GM18526 (cell line): Measurements from ENCODE around the gene ADAD2.

Experiments used
- POLR2A ChIP-seq: IDR thresholded peaks from 3 replicates; pipeline ENCODE4 v1.6.1; 2011; ENCODE audit not compliant: insufficient read length; ENCODE audit errors: extremely low read depth

The ADAD2 gene

DNA sequence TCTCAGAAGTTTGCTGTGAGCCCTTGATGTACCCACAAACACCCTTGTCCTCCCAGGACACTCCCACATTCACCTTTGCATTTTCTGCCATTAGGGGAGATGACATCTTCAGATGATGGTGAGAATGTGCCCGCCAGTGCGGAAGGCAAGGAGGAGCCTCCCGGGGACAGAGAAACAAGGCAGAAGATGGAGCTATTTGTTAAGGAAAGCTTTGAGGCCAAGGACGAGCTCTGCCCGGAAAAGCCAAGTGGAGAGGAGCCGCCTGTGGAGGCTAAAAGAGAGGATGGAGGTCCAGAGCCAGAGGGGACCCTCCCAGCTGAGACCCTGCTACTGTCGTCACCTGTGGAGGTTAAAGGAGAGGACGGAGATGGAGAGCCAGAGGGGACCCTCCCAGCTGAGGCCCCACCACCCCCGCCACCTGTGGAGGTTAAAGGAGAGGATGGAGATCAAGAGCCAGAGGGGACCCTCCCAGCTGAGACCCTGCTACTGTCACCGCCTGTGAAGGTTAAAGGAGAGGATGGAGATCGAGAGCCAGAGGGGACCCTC lies 21.1 kb upstream of the ADAD2 start:
- TF ChIP-seq POLR2A: no peak

DNA sequence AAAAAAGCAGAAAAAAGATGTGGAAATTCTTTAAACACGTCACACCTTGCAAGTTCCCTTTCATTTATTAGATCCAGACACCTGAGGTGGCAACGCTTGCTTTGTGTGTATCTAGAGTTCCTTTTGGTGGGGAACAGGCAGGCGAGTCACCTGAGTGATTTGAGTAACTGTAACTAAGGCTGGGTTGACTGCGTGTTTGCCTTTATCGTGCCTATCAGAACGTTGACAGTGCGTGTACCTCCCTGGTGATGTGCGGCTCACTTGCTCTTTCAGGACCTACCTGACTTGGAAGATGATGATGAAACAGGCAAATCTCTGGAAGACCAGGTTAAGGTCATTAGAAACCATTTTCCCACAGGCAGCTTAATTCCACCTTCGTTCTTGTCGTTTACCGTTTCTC lies 16.6 kb upstream of the ADAD2 start:
- TF ChIP-seq POLR2A: no peak

DNA sequence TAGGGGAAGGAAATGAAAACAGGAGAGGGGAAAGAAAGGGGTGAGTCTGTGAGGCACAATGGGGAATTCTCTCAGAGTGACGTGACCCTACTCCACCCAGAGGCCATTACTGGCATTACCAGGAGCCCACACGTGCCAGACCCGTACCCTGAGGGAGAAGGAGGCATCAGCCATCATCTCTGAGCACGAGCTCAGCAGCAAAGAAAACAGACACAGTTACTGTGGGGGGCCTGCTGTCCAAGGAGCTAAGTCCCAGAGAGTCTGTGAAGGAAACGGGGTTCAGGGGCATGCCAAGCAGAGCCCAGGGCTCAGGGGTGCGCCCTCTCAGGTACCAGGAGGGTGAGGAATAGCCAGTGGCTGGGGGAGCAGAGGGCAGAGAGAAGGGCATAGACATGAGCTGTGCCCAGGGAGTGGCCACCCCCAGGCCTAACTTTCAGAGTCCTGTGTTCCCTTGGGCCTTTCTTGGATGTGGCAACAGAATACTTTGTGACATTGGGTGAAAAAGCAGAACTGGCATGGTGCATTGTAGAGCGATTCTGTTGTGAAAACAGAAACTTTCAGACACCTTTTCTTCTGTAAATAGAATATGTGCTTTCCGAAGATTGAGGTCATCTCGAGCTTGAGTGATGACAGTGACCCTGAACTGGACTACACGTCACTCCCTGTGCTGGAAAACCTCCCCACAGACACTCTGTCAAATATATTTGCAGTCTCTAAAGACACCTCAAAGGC lies 15.4 kb upstream of the ADAD2 start:
- TF ChIP-seq POLR2A: no peak

DNA sequence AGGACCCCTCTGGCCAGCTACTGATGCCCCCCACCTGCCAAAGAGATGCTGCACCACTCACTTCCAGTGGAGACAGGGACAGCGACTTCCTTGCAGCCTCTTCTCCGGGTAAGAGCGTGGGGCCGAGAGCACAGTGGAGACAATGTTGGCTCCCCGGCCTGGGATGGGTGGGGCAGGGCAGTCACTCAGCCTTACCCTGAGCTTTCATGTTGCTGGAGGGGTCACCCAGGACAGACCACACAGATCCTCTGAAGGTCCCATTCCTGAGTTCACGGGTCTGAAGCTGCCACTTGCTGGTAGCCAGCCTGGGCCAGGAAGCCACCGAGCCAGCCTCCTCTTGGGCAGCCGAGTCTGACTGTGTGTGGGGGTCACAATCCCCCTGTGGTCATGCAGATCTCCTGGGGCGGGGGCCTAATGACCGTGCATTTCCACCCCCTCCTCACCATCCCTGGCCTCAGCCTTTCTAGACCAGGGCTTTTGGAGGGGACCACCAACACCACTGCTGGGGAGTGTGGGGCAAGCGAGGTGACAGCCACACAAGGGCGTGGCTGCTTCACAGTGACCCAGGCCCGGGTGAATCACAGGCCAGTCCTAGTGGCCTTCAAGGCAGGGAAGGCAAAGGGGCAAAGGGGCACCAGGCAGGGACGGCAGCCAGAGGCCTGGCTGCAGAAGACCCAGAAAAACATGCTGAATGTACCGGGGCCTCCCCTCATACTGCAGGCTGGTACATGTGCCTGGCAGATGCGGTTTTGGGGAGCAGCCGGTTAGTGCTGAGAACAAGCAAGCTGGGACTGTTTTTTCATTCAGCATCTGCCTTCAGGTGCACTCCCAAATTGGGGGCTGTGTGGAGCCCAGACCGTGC lies 14.5 kb upstream of the ADAD2 start:
- no peak for TF ChIP-seq POLR2A

DNA sequence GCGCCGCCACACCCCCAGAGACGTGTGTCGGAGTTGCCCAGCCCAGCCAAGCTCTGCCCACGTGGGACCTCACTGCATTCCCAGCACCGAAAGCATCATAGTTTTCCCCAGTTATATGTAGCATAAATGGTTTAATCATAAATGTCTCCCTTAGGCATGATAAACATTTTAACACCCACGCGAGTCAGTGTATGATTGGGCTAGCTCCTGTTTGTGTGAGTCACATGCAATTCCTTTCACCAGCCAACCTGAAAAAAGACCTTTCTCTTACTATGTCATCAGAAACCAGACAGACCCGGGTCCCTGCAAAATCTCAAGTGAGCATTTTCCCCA lies 13.2 kb upstream of the ADAD2 start:
- TF ChIP-seq POLR2A: no peak

DNA sequence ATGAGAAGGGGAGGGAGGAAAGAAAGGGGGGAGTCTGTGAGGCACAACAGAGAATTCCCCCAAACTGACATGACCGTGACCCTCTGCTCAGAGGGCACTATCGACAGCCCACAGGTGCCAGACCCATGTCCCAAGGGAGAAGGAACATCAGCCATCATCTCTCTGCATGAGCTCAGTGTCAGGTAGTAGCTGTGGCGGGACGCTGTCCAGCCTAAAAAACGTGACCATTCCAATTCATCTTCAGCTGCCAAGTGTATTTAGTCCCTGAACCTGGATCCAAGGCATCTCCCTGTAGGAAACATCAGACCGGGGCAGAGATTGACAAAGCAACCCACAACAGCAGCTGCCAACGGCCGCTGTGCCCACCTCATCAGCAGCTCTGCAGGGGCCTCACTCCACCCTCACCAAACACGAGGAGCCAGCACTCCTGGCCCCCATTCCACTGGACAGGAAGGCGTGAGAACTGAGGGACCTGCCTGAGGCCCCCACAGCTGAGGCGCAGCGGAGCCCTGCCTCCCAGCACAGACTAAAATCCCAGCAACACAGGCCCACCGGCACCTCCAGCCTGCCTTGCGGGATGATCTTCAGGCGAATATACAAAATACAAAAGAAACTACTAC lies 12.7 kb upstream of the ADAD2 start:
- TF ChIP-seq POLR2A: no peak

DNA sequence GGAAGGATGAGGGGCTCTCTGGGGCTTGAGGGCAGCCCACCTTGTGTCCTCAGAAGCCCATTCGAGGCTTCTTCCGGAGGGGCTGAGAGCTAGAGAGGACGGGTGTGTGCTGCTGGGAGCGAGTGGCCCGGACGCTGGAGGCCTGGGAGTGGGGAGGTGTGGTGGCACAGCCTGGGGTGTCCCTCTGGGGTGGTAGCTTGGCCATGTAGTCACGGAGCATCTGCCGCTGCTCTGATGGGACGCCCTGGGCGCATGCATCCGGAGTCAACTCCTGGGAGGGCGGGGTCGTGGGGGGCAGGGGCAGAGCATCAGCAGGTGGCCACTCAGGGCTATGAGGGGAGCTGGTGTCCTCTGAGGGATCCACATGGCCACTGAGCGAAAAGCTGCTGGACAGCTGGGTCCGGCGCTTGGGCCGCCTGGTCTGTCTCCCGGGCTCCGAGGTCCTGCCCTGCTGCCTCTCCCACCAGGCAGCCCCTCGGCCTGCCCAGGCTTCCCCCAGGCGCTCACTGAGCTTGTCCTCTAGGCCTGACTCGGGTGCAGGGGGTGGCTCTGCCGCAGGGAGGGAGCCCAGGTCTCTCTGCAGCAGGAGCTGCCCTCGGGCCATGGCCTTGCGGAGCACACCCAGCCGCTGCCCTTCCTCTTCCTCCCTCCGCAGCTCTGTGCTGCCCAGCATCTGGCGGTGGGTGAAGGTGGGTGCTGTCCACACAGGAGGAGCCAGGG lies 11.9 kb upstream of the ADAD2 start:
- TF ChIP-seq POLR2A: no peak

DNA sequence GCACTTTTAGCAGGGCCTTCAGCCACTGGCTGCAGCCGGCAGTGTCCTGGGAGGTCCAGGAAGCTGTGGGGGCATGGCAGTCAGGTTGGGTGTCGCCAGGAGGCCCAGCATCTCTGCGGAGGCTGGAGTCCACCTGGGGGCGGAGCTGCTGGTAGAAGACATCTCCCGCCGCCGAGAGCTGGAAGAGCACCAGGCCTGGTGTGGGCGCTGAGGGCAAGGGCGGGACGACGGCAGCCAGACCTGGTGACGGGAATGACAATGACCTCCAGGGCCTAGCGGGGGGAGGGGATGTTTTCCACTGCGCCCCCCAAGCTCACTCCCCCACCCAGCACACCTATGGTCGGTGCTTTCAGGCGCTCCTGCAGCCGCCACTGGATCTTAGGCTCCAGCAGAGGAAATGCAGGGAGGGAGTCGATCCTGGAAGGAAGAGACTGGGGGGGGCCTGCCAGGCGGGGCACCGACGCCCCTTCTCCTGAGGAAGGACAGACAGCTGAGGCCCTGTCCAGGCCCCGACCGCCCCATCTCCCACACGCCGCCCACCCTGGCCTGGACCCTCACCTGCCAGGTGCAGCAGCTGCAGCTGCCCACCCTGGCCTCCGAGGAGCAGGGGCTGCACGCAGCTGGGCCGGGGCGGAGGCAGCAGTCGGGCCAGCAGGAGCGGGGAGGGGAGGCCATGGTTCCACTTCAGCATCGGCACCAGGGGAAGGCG lies 11.2 kb upstream of the ADAD2 start:
- TF ChIP-seq POLR2A: no peak

DNA sequence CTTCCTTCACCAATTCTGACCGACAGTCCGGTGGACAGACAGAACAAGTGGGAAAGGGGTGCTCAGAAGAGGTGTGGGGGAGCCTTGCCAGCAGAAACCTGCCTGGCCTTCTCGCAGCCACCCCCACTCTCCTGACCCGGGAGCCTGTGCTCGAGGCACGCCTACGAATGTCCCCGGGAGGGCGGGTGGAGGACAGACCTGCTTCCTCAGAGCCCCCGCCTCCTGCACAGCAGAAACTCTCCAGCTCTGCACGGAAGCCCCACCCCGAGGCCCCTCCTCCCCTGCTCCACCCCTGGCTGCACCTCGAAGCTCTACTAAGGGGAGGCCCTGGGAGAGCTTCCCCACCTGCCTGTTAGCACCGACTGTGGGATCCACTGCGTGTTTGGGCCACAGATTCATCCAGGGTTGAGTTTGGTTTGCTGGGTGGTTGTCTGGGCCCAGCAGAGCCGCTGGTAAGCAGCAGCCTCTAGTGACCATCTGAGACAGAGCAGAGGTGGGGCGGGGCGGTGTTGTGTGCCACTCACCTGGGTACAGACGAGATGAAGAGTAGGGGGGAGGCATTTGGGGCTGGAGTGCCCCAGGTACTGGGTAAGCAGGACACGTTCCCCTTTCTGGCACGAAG lies 10.3 kb upstream of the ADAD2 start:
- no peak for TF ChIP-seq POLR2A

DNA sequence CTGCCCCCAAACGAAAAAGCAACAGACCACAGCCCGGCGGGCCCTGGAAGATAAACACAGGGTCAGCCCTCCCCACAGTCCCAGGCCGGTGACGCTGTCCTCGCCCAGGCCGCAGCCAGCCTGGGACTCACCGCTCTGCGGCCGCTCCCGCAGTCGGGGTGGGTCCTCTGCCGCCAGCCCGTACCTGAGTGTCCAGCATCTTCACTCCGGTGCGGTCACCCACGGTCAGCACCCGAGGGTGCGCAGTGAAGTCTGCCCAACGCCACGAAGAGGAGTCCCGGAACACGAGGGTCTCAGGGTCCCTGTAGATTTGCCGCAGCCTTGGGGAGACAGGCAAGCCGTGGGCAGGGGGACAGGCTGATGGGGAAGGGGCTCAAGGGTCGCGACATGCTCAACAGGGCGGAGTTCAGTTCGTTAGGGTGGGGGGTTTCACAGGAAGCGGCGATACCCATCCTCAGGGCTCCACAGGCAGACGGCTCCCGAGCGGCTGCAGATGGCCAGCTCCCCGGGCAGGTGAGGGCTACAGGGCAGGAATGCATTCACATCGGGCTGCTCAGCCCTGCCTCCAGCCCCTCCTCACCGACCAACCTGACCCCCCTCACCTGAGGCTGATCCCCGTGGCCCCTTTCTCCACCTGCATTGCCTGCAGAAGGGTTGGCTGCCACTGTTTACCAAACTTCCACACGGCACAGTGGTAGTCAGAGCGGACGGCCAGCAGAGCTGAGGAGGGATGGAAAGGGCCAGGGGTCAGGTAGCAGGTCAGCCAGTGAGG lies 9.6 kb upstream of the ADAD2 start:
- no peak for TF ChIP-seq POLR2A

DNA sequence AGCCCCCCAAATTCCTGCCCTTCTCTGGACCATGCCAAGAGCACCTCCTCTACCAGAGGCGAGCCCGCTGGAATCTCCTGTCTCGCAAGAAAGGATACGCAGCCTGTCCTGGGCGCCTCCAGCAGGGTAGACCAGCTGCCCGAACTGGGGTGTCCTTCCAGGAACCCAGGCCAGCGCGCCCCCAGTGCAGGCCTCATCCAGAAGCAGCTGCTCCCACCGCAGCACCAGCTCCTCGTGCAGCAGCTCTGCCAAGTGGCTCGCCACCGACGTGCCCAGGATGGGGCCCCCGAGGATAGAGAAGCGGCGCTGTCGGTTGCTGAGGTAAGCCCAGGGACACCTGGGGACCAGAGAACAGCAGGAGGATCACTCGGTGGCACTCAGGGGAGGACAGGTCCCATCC lies 8.9 kb upstream of the ADAD2 start:
- no peak for TF ChIP-seq POLR2A

DNA sequence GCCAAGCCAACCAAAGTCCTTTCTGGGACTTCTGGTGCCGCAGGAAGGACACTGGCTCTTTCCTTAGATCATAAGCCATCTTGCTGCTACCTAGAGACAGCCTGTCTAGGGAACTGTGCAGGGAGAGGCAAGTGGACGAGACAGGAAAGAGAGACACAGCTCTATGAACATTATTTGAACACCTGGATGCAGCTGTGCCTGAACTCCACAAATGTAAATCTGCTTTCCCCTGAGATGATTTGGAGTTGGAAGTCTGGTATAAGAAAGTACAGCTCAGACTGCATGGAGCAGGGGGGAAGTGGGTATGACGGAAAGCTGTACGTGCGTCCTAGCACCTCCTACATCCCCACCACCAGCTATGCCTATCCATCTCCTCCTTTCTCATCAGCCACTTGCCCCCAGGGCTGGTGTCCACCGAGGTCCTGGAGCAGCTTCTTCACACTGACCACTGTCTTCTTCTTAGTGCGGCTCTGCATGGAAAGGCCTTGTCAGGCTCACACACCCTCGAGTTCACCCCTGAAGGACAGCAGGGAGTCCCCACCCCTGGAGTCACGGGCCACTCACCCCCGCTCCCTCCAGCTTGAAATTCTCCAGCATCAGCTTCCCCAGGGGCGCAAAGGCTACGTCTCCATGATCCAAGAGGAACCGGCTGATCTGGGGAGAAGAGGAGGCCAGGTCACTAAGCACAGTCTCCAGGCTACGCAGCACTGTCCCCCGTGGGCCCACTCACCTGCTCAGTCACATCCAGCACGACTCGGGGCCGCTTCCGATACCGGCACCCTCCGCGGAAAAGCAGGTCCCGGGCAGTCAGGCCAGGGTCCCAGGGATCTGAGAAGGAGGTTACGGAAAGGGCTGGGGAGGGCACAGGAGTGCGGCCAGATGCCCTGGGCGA lies 8.0 kb upstream of the ADAD2 start:
- TF ChIP-seq POLR2A: no peak

DNA sequence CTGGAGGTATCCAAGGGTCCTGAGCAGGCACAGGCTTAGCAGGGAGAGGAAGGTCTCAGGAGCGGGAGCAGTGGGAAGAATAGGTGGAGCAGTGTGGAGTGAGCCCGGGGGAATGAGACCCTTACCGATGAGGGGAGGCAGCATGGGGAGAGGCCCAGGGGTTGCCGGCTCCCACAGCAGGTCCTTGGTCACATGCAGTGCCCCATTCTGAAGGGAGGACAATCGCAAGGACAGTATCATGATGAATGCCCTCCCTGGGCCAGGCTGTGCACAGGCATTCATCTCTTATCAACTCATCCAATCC lies 7.4 kb upstream of the ADAD2 start:
- no peak for TF ChIP-seq POLR2A
